ENCODE data around the gene RPL26. TPM values are rescaled to one million over a fixed set of nuclear protein-coding genes. Genes with fewer than 3 reads are reported as not detected.
"Not testable (repeated sequence)": the region's sequence is repeated elsewhere in the genome, so short reads cannot be mapped to it uniquely, and the experiment has no call there.

The RPL26 gene
- total RNA-seq, 1 experiment from 2014 or later = 3,660 TPM

DNA sequence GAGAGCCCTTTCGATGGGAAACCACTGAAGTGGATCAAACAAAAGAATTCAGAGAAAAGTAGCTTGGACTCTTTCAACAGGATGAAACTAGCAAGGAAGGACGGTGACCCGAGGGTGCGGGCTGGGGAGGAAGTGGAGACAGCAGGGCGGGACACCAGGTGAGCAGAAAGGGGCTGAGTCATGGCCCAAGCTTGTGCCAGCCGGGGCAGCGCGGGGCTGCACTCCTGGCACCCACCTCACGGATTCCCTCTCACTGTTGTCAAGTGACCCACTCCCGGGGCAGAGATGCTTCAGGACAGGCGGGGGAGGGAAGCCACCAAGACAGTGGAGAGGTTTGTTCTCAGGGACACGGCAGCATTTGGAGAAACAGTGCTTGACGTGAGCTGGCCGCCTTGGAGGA is 25.4 kb upstream of the RPL26 start:
- Histone ChIP-seq H3K27me3 (no peaks in the 10 kb centered on the region), H3K27ac (no peak overlapping the region), H3K9me3 (replicated peaks) (no peaks in the 10 kb centered on the region), H3K4me1 (peaks cover 7% of the 10 kb centered on the region; the same call in 1 of the 2 replicates), H3K36me3 (no peaks in the 10 kb centered on the region), H3K4me3 (no peak overlapping the region)
- DNase-seq = no peak

DNA sequence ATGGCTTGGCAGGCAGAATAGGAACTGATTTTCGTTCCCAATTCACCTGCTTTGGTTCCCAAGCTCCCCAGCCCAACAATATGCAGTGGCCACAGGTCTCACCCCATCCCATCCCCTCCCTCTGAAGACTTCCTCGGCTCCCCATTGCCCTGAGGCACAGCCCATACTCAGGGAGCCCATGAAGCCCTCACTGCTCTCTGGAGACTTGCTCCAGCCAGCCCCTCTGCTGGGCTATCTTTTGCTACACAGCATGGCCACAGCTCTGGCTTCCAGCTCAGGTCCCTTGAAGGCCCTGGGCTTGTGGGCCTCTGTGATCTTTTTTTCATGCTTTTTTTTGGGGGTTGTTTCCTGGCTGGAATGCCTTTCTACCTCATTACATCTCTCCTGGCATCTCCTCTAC is 23.2 kb upstream of the RPL26 start:
- H3K27me3 ChIP-seq = no peaks in the 10 kb centered on the region
- no peaks in the 10 kb centered on the region for H3K9me3 ChIP-seq (replicated peaks)
- H3K36me3 ChIP-seq = no peaks in the 10 kb centered on the region
- H3K27ac ChIP-seq = no peak overlapping the region
- no peak for DNase-seq
- no peak overlapping the region for H3K4me3 ChIP-seq
- peaks cover 7% of the 10 kb centered on the region; the same call in 1 of the 2 replicates for H3K4me1 ChIP-seq

DNA sequence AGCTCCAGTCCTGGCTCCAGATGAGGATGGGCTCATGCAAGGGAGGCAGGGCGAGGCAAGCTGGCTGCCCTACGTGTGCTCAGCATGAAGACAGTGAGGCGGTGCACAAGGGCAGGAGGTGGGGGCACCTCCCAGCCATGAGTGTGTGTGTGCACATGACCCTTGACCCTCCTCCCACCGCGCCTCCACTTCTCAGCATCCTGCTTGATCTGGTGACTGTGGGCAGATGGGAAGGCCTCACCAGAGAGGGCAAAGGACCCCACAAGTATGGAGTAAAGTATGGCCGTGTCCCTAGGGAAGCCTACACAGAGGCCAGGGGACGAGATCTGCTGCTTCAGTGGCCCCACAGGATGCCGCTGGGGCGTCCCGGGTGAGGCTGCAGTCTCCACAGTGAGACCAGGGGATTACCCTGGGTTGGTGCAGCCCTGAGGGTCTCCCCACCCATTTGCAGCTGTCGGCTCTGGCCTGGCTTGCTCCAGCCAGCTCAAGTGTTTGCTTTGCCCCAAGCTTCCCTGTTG is 22.6 kb upstream of the RPL26 start:
- Histone ChIP-seq H3K36me3 (no peaks in the 10 kb centered on the region), H3K9me3 (replicated peaks) (no peaks in the 10 kb centered on the region), H3K27ac (no peak overlapping the region), H3K4me3 (no peak overlapping the region), H3K27me3 (no peaks in the 10 kb centered on the region), H3K4me1 (peaks cover 7% of the 10 kb centered on the region; the same call in 1 of the 2 replicates)
- peak; percentile 67 to 71 for DNase-seq

DNA sequence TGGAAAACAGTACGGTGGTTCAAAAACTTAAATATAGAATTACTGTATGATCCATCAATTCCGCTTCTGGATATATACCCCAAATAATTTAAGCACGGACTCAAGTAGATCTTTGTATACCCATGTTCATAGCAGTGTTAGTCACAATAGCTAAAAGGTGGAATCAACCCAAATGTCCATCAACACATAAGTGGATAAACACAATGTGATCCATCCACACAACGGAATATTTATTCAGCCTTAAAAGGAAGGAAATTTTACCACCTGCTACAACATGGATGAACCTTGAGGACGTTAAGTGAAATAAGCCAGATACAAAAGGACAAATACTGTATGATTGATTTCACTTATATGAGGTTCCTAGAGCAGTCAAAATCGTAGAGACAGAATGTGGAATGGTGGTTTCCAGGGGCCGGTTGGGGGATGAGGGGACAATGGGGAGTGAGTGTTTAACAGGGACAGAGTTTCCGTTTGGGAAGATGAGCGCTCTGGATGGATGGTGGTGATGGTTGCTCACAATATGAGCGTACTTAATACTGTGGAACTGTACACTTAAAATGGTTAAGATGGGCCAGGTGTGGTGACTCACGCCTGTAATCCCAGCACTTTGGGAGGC is 20.0 kb upstream of the RPL26 start:
- no peak for DNase-seq
- Histone ChIP-seq H3K27ac (no peak overlapping the region), H3K4me3 (no peak overlapping the region), H3K9me3 (replicated peaks) (no peaks in the 10 kb centered on the region), H3K27me3 (no peaks in the 10 kb centered on the region), H3K4me1 (peaks cover 7% of the 10 kb centered on the region; the same call in 1 of the 2 replicates), H3K36me3 (no peaks in the 10 kb centered on the region)

DNA sequence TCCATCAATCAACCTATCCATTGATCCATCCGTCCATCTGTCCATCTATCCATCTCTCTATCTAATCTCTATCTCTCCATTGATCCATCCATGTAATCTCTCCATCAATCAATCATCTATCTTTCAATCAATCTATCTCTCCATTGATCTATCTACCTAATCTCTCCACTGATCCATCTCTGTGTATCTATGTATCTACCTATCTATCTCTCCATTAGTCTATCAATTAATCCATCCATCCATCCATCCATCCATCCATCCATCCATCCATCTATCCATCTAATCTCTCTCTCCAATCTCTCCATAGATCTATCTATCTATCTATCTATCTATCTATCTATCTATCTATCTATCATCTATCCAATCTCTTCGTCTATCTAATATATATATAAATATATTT is 18.1 kb upstream of the RPL26 start:
- no peaks in the 10 kb centered on the region for H3K27me3 ChIP-seq
- no peaks in the 10 kb centered on the region for H3K9me3 ChIP-seq (replicated peaks)
- H3K4me1 ChIP-seq = peaks cover 5% of the 10 kb centered on the region; the same call in 1 of the 2 replicates
- no peaks in the 10 kb centered on the region for H3K36me3 ChIP-seq
- DNase-seq = no peak
- no peak overlapping the region for H3K4me3 ChIP-seq
- H3K27ac ChIP-seq = no peak overlapping the region

DNA sequence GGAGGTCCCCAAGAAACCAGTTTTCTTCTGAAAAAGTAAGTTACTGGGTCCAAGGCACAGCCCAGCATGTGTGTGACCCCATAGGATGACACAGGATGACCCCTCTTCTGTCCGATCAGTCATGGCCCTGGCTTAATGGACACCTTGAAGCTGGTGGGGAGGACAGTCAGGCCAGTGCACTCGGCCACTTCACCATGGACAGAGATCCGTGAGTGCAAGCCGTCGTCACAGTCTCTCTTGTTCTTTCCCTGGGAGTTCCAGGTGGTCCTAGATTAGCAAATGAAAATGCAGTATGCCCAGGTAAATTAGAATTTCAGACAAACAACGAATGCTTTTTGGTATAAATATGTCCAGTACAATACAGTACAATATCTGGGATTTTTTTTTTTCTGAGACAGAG is 16.0 kb upstream of the RPL26 start:
- H3K36me3 ChIP-seq = no peaks in the 10 kb centered on the region
- H3K27ac ChIP-seq = no peak overlapping the region
- no peaks in the 10 kb centered on the region; the same call in 1 of the 2 replicates for H3K4me1 ChIP-seq
- no peak for DNase-seq
- H3K4me3 ChIP-seq = no peak overlapping the region
- no peaks in the 10 kb centered on the region for H3K27me3 ChIP-seq
- H3K9me3 ChIP-seq (replicated peaks) = no peaks in the 10 kb centered on the region

DNA sequence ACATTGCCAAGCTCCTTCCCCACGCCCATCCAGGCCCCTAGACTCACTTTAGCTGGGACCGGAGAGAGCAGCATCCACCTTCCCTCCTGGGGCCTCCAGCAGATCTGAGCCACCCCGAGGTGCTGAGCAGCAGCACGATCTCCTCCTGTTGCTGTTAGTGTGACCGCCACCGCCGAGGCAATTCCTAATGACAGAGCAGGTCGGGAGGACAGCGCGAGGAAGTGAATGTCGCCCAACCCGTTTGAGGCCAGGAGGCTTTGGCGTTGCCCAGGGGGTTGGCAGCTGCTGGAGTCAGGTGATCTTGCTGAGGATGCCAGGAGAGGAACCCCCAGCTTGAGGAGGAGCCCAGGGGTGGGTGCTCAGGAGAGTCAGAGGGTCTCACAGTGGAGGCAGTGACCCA is 14.6 kb upstream of the RPL26 start, which contains the start of gene RNF222:
TSS of gene RNF222 (minus strand) at position 192 of the 400 bp plus-strand sequence. CDS start 4,366 bp downstream, outside the sequence.
- Histone ChIP-seq H3K4me1 (no peaks in the 10 kb centered on the region; the same call in 1 of the 2 replicates), H3K27me3 (no peaks in the 10 kb centered on the region), H3K36me3 (no peaks in the 10 kb centered on the region), H3K27ac (no peak within 1 kb of the TSS), H3K4me3 (no peak within 1 kb of the TSS), H3K9me3 (replicated peaks) (no peaks in the 10 kb centered on the region)
- no peak for DNase-seq

DNA sequence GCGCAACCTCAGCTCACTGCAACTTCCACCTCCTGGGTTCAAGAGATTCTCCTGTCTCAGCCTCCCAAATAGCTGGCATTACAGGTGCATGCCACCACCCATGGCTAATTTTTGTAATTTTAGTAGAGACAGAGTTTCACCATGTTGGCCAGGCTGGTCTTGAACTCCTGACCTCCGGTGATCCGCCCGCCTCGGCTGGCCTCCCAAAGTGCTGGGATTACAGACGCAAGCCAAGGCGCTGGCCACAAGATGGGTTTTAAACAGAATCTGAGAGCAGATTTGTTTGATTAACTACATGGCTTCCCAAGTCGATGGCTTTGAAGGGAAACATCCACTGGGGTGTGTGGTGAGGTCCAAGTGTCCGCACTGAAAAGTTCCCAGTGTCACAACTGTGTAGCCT is 11.5 kb upstream of the RPL26 start:
- DNase-seq, H3K27me3 ChIP-seq: not testable (repeated sequence)

DNA sequence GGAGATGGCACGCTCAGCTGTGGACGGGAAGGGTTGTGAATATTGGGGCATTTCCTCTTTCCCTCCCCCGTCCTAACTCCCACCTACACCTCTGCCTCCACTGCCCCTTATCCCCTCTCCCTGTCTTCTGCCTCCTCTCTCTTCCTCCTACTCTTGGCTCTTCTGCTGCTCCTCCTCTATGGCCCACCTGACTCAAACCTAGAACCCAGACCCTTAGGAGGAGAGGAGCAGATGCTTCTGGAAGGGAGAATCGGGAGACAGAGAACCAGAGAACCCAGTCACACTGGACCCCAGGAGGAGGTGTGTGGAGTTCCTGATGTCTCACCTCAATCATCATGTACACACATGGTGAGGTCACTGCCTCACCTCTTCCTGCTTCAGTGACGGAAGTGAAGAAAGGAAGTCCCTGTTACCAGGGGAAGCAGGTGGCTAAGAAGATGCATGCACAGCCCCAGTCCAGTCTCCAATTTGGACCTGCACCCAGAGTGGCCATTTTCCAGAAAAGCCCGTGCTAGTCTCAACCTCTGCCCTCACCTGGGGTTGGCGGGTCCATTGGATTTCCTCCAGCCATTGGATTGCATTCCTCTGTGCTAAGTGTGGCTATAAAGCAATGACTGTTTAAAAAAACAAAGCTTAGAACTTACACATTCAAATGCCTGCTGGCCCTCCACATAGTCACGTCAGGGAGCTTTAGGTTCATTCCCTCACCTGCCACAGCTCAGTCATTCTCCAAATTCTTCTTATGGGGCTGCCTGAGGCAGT is 10.7 kb upstream of the RPL26 start:
- no peaks in the 10 kb centered on the region for H3K36me3 ChIP-seq
- DNase-seq = no peak
- no peaks in the 10 kb centered on the region for H3K27me3 ChIP-seq
- no peak overlapping the region for H3K4me3 ChIP-seq
- no peak overlapping the region for H3K27ac ChIP-seq
- H3K4me1 ChIP-seq = peaks cover 4% of the 10 kb centered on the region
- no peaks in the 10 kb centered on the region for H3K9me3 ChIP-seq (replicated peaks)

More for the DNA sequence above, 11.5 kb upstream of the RPL26 start:
- not testable (repeated sequence) for H3K36me3 ChIP-seq; H3K27ac ChIP-seq; H3K4me3 ChIP-seq; H3K4me1 ChIP-seq; H3K9me3 ChIP-seq (replicated peaks)

DNA sequence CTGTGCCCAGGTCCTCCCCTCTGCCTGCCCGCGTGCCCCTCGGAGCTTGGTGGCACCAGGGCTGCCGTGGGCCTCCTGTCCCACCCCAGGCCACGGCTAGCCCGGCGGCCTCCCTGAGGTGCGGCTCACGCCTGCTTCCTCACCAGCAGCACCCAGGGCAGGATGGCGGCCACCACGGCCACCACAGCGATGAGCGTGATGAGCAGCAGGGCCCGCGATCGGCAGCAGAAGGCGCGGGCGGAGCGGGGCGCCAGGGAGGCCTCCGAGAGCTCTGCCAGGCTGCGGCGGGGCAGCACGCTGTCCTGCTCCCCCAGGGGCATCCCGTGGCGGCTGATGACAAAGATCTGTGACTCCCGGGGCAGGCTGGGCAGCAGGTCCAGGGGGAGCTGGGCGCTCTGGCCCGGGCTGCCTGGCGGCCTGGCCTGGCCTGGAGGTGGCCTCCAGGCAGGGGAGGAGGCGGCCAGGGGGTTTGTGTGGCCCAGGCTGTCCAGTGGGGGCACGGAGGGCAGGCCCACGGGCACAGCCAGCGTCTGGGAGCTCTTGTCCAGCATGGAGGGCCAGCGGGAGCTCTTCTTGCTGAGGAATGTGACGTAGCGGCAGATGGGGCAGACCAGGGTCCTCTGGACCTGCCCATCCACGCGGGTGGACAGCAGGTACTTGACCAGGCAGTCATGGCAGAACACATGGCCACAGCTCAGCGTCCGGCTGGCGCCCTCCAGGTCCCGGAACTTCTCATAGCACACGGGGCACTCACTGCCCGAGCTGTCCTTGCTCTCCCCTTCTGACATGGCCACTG is 9.9 kb upstream of the RPL26 start:
- Histone ChIP-seq H3K27me3 (no peaks in the 10 kb centered on the region), H3K27ac (no peak overlapping the region), H3K4me3 (no peak overlapping the region), H3K9me3 (replicated peaks) (no peaks in the 10 kb centered on the region), H3K36me3 (no peaks in the 10 kb centered on the region), H3K4me1 (peaks cover 4% of the 10 kb centered on the region)
- DNase-seq = no peak

DNA sequence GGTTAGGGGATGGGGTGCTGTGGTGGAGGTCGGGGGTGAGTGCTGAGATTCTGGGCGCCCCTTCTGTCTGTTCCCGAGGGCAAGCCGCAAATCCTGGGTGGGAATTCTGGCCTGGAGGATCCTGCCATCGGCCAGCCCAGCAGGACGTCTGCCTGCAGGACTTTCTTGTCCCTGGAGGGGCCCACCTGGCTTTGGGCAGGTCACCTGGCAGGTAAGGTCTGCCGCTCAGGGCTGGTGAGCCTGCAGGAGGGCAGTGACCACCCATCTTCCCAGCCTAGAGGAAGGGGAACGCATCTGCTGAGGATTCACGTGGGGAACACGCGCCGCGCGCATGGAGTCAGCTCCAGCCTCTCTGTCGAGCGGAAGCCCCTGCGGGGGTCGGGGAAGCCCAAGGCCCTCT is 9.3 kb upstream of the RPL26 start:
- Histone ChIP-seq H3K36me3 (no peaks in the 10 kb centered on the region), H3K27ac (no peak overlapping the region), H3K4me3 (no peak overlapping the region), H3K27me3 (no peaks in the 10 kb centered on the region), H3K4me1 (peaks cover 4% of the 10 kb centered on the region), H3K9me3 (replicated peaks) (no peaks in the 10 kb centered on the region)
- DNase-seq = no peak

DNA sequence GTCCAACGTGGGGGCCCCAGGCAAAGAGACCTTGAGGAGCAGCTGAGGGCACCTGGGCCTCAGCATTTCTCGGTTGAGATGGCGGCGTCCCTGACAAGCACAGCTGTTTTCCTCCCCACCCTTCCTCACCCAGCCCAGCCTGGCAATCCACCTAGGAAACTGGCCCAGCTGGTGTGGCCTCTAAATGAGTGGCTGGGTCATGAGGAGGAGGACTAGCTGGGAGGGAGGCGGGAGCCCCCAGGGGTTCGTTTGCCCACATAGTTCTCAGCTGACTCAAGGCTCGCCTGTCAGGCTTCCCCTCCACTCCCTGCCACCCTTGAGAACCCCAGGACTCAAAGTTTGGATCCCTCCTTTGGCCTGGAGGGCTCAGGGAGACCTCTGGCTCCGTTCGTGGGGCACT is 8.7 kb upstream of the RPL26 start:
- peaks cover 4% of the 10 kb centered on the region for H3K4me1 ChIP-seq
- no peaks in the 10 kb centered on the region for H3K9me3 ChIP-seq (replicated peaks)
- no peak overlapping the region for H3K27ac ChIP-seq
- no peak overlapping the region for H3K4me3 ChIP-seq
- H3K27me3 ChIP-seq = no peaks in the 10 kb centered on the region
- H3K36me3 ChIP-seq = no peaks in the 10 kb centered on the region
- peak; percentile 32 to 38 for DNase-seq

DNA sequence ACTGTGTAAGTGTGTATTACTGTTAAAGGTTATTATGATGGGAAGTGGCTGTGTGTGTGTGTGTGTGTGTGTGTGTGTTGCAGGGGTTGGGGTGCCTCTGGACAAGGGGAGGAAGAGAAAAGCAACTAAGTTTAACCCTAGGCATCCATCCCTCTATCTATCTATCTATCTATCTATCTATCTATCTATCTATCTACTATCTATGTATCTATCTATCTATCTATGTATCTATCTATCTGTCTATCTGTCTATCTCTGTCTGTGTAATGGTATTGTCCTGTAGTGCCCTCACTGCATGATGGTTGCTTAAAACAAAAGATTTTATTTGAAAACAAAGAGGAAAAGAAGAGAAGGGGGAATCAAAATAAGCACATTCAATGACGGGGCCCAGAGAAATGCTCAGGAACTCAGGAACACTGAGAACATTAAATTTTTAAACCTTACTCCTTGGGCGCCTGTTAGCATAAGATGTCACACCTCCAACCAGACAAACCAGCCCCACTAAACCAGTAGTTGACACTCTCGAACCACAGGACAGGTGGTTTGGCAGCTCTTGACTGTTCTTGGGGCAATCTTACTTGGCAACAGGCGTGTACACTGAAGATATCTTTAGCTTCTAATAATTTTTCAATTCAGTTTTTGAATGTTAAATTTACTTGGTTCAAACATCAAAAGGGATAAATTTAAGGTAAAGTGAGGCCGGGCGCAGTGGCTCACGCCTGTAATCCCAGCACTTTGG is 5.1 kb upstream of the RPL26 start:
- Histone ChIP-seq H3K4me1 (peaks cover 4% of the 10 kb centered on the region), H3K27me3 (no peaks in the 10 kb centered on the region), H3K27ac (no peak overlapping the region), H3K36me3 (no peaks in the 10 kb centered on the region), H3K9me3 (replicated peaks) (no peaks in the 10 kb centered on the region), H3K4me3 (no peak overlapping the region)
- DNase-seq = no peak

DNA sequence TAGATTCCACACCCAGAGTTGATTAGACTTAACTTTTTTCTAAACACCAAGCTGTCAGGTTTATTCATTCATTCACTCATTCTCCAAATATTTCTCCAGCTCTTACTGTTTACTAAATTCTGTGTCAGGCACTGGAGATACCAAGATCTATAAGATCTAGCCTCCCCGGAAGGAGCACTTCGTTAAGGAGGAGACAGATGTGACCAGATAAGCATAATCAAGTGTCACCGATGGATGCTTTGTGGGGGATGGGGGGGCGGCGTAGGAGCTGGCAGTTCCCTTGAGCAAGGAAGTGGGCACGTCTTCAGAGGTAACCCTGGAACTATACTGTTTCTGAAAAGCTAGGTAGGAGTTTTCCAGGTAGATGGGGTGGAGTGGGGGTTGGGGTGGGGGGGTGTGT is 3.8 kb upstream of the RPL26 start:
- no peak for DNase-seq
- Histone ChIP-seq H3K27me3 (no peaks in the 10 kb centered on the region), H3K36me3 (peaks cover 7% of the 10 kb centered on the region), H3K4me1 (peaks cover 3% of the 10 kb centered on the region), H3K4me3 (no peak overlapping the region), H3K27ac (no peak overlapping the region), H3K9me3 (replicated peaks) (no peaks in the 10 kb centered on the region)
